Neural progenitor cell (in vitro differentiated cells): ENCODE measurements around the gene MAGI2.

Source experiments
- CTCF ChIP-seq: fragments of 200-600 bp; sonication (generic); IDR thresholded peaks from 2 replicates; pipeline ENCODE4 v1.5.1; 2017; ENCODE audit warnings: antibody characterized with exemption, mild to moderate bottlenecking
- EZH2 ChIP-seq: fragments of 200-600 bp; sonication (generic); IDR thresholded peaks from 2 replicates; pipeline ENCODE4 v1.6.1; 2017; ENCODE audit warnings: antibody characterized with exemption, mild to moderate bottlenecking, moderate library complexity

GRCh38 chr7:79060498-79060897 is 393.0 kb downstream of the MAGI2 start:
- TF ChIP-seq CTCF (no peak), EZH2 (no peak)
